ENCODE measurements around the gene BIRC5.

DNA sequence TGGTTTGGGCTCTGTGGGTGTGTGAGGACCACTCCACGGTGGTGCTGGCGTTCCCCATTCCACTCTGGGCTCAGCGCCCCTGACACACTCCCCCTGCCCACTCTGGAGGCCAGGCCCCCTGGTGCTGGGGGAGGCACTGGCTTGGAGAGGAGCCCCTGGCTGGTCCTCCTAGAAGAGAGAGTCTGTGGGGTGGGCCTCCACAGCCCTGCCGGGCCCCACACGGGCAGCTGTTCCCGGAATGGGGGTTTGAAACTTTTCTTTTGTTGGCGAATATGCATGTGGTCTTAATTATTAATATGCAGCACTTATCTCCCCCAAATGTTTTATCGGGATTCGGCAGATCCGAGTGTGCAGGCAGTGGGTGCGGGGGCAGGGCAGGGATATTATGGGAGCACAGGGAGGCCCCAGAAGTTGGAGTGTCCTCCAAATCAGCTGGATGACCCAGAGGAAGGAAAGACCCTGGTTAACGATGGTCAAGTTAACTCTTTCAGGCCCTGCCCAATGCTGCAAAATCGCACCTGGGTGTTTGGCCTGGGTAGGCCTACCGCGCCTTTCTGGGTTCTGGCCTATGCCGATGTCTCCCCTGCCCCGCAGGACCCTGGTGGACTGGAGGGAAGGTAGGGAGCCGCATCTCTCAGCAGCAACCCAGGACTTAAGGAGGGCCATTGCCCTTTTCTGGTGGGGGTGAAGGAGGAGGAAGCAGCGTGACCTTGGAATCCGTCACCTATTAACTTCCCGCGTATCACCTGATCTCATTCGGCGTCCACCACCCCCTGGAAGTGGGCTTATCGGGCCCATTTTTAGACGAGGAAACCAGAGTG lies 53.4 kb downstream of the BIRC5 start:
- TF ChIP-seq, protein P1, sequence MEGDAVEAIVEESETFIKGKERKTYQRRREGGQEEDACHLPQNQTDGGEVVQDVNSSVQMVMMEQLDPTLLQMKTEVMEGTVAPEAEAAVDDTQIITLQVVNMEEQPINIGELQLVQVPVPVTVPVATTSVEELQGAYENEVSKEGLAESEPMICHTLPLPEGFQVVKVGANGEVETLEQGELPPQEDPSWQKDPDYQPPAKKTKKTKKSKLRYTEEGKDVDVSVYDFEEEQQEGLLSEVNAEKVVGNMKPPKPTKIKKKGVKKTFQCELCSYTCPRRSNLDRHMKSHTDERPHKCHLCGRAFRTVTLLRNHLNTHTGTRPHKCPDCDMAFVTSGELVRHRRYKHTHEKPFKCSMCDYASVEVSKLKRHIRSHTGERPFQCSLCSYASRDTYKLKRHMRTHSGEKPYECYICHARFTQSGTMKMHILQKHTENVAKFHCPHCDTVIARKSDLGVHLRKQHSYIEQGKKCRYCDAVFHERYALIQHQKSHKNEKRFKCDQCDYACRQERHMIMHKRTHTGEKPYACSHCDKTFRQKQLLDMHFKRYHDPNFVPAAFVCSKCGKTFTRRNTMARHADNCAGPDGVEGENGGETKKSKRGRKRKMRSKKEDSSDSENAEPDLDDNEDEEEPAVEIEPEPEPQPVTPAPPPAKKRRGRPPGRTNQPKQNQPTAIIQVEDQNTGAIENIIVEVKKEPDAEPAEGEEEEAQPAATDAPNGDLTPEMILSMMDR (IDR thresholded peaks at IDR 0.05; ENCODE audit: low read depth, low read length, poor library complexity, severe bottlenecking) = no peak
- no peak for TF ChIP-seq EZH2phosphoT487 (IDR thresholded peaks at IDR 0.05; ENCODE audit: borderline replicate concordance, low read length)
